Pancreas (tissue), 10 donors: ENCODE data around the gene CFAP46. TPM values are rescaled to one million over a fixed set of nuclear protein-coding genes. Genes with fewer than 3 reads are reported as not detected.

Experiments used
- ATAC-seq, 4 donors: fragments of 200-7000 bp; cut with Tn5 transposase; one replicate each; pipeline versions ENCODE4 v1.8.0 to v1.9.1; 2020; ENCODE audit warnings: mild to moderate bottlenecking in 4 of 4, moderate library complexity in 4 of 4
- DNase-seq, 6 donors: peaks; one replicate each; pipeline ENCODE4 v3.0.0-alpha.2; 2020
- FAIRE-seq: peaks from 2 replicates; lab custom pipeline; 2012; peaks lifted over from hg19 to GRCh38; lab: Jason Lieb, UNC
- H3K27ac ChIP-seq, 4 donors: fragments of 200-600 bp; sonication (generic); 1 replicate in 3 of 4; 2 replicates in 1 of 4; pipeline versions ENCODE4 v1.5.0 to v1.8.0; 2020
- H3K27me3 ChIP-seq, 4 donors: fragments of 200-600 bp; one replicate each; pipeline ENCODE4 v1.8.0; 2021
- H3K36me3 ChIP-seq, 3 donors: fragments of 200-600 bp; sonication (generic) in 1 of 3; one replicate each; pipeline versions ENCODE4 v1.5.0 to v1.8.0; 2020 to 2021
- H3K4me1 ChIP-seq, 3 donors: fragments of 200-600 bp; one replicate each; pipeline ENCODE4 v1.8.0; 2021
- H3K4me3 ChIP-seq, 4 donors: fragments of 200-600 bp; sonication (generic) in 2 of 4; one replicate each; pipeline versions ENCODE4 v1.5.0 to v1.8.0; 2020 to 2021
- H3K9me3 ChIP-seq, 4 donors: fragments of 200-600 bp; one replicate each; pipeline ENCODE4 v1.8.0; 2021
- WGBS, 2 donors: extraction: QIAGEN DNeasy Blood & Tissue Kit; methylation state at CpG; one replicate each; pipeline ENCODE4 v1.1.7; 2013; 5-methylcytosine and 5-hydroxymethylcytosine counted together
- intact Hi-C, 3 donors: fragments of 100-400 bp; cut with DNase I; formaldehyde crosslinking; loops; one replicate each; pipeline versions ENCODE4 v1.11.1 to v1.14.2; 2022
- polyA plus RNA-seq, 2 donors: library from polyadenylated mRNA; stranded (reverse); fragments of 200-250 nt; gene quantifications; one replicate each; pipeline ENCODE4 v1.2.3, GENCODE V29; 2013
- total RNA-seq, 6 donors: library from RNA; stranded (reverse); fragmentation: NEBNext Ultra II Directional in 4 of 6; extraction: Animal tissue kit (Norgen Biotek cat#: 25700) in 4 of 6; gene quantifications; one replicate each; pipeline versions ENCODE4 v1.2.1 to v1.2.4, GENCODE V29; 2021 to 2023
- TF ChIP-seq, protein P1 (sequence below), 4 donors: fragments of 200-600 bp; sonication (generic) in 3 of 4; IDR thresholded peaks; one replicate each; pipeline versions ENCODE4 v1.5.0 to v1.8.0; 2021; ENCODE audit warnings: antibody characterized with exemption in 4 of 4
- donor health status: healthy with polysubstance abuse.
- donor health status: DM: no; HTN: no; CAD: no; lungs with moderate emphysema.
- donor health status: DM: no; HTN: no; CAD: no.
- donor health status: control.
- donor health status: control.
- donor health status: Bipolar disorder and iron deficiency.
- donor health status: DM: yes; HTN: yes; CAD: no.
- donor health status: DM: no; HTN: no; CAD: no.
- donor health status: DM: no; HTN: no; CAD: no.
- donor health status: DM: yes; HTN: yes; CAD: no.

CFAP46 gene
- total and polyA plus RNA-seq, 8 donors = 0.39 to 1.6 (median 1.0) TPM

DNA sequence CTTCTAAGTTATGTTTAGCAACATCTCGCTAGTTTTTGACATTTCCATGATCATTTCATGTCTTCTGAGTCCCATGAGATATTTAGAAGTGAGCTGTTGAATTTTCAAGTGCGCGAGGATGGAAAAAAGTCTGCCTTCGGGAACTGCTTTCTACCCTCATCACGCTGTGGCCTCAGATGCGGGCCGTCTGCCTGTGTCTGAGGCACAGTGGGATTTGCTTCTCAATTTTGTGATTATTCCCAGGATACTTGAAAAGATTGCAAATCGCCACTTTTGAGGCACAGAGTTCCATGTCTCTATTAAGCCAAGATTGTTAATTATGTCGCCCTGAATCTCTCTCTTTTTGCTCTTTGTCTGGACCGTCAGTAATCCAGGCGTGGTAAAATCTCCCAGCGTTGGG is 125.7 kb downstream of the CFAP46 start:
- 64 to 73% methylated on average over 12 of the region's 12 CpGs for WGBS, 2 donors
- DNase-seq = peak in 1 of 6 donors; percentile 6
- H3K27ac ChIP-seq = no peak overlapping the region
- H3K36me3 ChIP-seq = no peaks in the 10 kb centered on the region
- no peak for ATAC-seq
- FAIRE-seq = no peak
- no peaks in the 10 kb centered on the region for H3K4me1 ChIP-seq
- intact Hi-C loops = no loop called here
- peaks cover 0 to 4% (median 0%) of the 10 kb centered on the region in 4 donors for H3K27me3 ChIP-seq
- H3K4me3 ChIP-seq = no peak overlapping the region
- TF ChIP-seq, protein P1, sequence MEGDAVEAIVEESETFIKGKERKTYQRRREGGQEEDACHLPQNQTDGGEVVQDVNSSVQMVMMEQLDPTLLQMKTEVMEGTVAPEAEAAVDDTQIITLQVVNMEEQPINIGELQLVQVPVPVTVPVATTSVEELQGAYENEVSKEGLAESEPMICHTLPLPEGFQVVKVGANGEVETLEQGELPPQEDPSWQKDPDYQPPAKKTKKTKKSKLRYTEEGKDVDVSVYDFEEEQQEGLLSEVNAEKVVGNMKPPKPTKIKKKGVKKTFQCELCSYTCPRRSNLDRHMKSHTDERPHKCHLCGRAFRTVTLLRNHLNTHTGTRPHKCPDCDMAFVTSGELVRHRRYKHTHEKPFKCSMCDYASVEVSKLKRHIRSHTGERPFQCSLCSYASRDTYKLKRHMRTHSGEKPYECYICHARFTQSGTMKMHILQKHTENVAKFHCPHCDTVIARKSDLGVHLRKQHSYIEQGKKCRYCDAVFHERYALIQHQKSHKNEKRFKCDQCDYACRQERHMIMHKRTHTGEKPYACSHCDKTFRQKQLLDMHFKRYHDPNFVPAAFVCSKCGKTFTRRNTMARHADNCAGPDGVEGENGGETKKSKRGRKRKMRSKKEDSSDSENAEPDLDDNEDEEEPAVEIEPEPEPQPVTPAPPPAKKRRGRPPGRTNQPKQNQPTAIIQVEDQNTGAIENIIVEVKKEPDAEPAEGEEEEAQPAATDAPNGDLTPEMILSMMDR (IDR thresholded peaks at IDR 0.05) = no peak
- H3K9me3 ChIP-seq = no peaks in the 10 kb centered on the region

DNA sequence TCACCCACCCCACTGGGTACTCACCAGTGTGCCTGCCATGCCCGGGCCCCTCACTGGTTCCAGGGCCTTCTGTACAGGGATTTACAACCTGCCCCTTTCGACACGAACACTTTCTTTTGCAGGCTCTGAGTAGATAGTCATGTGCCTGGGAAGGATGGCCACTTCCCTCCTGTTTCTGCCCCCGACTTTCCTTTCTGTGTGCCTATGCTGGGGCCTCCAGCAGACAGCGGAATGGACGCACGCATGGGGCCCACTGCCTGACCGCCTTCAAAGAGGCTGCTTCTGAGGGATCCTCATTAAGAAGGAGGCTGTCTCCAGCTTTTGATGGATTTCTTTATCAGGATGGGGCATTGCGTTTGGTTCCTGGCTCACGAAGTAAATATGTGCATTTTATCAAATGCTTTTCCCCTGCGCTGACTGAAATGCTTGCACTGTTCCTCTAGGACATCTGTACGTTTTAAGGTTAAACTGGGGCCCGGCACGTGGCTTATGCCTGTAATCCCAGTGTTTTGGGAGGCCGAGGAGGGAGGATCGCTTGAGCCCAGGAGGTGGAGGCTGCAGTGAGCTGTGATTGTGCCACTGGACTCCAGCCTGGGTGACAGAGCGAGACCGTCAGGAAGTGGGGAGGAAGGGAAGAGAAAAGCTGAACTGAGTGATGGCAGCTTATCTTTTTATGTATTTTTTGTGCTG is 127.1 kb downstream of the CFAP46 start:
- intact Hi-C loops = no loop called here
- DNase-seq = peak in 2 of 6 donors; percentile 18 to 30
- ATAC-seq = no peak

GRCh38 chr10:132814469-132814856 is 127.9 kb downstream of the CFAP46 start:
- intact Hi-C loops = no loop called here
- Histone ChIP-seq H3K4me1 (no peaks in the 10 kb centered on the region), H3K36me3 (no peaks in the 10 kb centered on the region), H3K27ac (no peak overlapping the region), H3K9me3 (no peaks in the 10 kb centered on the region), H3K4me3 (no peak overlapping the region), H3K27me3 (peaks cover 0 to 4% (median 0%) of the 10 kb centered on the region in 4 donors)
- TF ChIP-seq, protein P1 (IDR thresholded peaks at IDR 0.05) = no peak
- WGBS, 2 donors = 52 to 76% methylated on average over 16 of the region's 16 CpGs
- FAIRE-seq (no peak), ATAC-seq (no peak), DNase-seq (peak in 3 of 6 donors; percentile 8 to 47 (median 39))

More for the DNA sequence above, 127.1 kb downstream of the CFAP46 start:
- Histone ChIP-seq H3K27ac (no peak overlapping the region), H3K4me1 (no peaks in the 10 kb centered on the region), H3K36me3 (no peaks in the 10 kb centered on the region), H3K27me3 (peaks cover 0 to 4% (median 0%) of the 10 kb centered on the region in 4 donors), H3K9me3 (no peaks in the 10 kb centered on the region), H3K4me3 (no peak overlapping the region)
- TF ChIP-seq, protein P1 (IDR thresholded peaks at IDR 0.05) = no peak
- WGBS, 2 donors = 56 to 64% methylated on average over 18 of the region's 18 CpGs
- FAIRE-seq = no peak

DNA sequence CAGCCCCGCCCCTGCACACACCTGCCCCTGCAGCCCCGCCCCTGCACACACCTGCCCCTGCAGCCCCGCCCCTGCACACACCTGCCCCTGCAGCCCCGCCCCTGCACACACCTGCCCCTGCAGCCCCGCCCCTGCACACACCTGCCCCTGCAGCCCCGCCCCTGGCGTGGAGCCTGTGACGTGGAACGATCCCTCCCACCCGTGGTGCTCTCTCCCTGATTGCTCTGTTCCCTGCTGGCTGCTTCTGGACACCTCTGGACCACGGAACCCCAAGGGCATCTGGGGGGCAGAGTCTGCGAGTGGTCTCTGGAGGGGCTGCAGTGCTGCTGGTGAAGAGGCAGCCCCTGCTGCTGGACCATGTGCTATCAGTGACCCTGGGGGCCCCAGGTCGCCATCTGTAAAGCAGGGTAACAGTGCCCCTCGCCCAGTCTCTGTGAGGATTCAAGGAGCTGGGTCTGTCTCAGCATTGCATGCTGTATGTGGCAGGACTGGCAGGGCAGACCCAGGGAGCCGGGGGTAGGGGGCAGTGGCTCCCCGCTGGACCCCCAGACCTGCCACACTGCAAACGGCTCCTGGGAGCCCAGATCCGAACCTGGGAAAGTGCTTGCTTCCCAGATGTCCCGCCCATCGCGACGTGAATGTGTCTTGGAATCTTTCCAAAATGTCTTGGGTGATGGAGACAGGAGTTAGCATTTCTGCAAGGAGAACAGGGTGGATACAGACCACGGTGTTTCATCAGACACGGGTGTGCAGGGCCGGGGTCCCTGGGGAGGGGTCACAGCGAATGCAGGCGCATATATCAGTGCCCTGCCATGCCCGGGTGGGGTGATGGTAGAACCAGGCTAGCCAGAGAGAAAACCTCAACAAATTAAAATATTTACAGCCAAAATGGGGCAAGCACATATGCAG is 128.6 kb downstream of the CFAP46 start:
- Histone ChIP-seq H3K36me3 (no peaks in the 10 kb centered on the region), H3K27ac (no peak overlapping the region), H3K4me1 (no peaks in the 10 kb centered on the region), H3K9me3 (no peaks in the 10 kb centered on the region), H3K4me3 (no peak overlapping the region), H3K27me3 (peaks cover 0 to 4% (median 0%) of the 10 kb centered on the region in 4 donors)
- DNase-seq (peak in 2 of 6 donors; percentile 38 to 45), ATAC-seq (no peak), FAIRE-seq (no peak)
- TF ChIP-seq, protein P1 (IDR thresholded peaks at IDR 0.05) = no peak
- intact Hi-C loops = no loop called here
- WGBS, 2 donors = 49 to 63% methylated on average over 24 to 25 of the region's 28 CpGs
